ENCODE data around the gene RPL3. TPM values are rescaled to one million over a fixed set of nuclear protein-coding genes. Genes with fewer than 3 reads are reported as not detected.

The RPL3 gene
- total RNA-seq, 1 experiment from 2014 or later, result 2,830 TPM

GRCh38 chr22:39345231-39345630, 25.8 kb upstream of the RPL3 start:
- peaks cover 8 to 23% of the 10 kb centered on the region in 2 experiments for H3K4me1 Mint-ChIP-seq
- H3K4me3 Mint-ChIP-seq, result no peak overlapping the region

More at GRCh38 chr22:39345231-39345630, 25.8 kb upstream of the RPL3 start:
- Mint-ChIP-seq H3K27ac (no peak overlapping the region), H3K36me3 (ENCODE audit: insufficient read depth in 1 of 3, low read depth in 3 of 3) (no peaks in the 10 kb centered on the region; a peak in 1 of 7 replicates), H3K27me3 (ENCODE audit: low read depth) (peaks cover 21% of the 10 kb centered on the region), H3K9me3 (peaks cover 0 to 3% of the 10 kb centered on the region in 2 experiments; a peak in 2 of 5 replicates)
- Histone ChIP-seq H3K79me2 (ENCODE audit: insufficient read depth, low read length) (no peaks in the 10 kb centered on the region), H3K56ac (ENCODE audit: insufficient read length, low read depth, low read length) (no peak overlapping the region), H3K4me2 (ENCODE audit: insufficient read depth, insufficient read length, low read length) (no peak overlapping the region), H3K4ac (ENCODE audit: low read depth, low read length) (no peak overlapping the region), H3K79me1 (ENCODE audit: insufficient read depth, low read depth, low read length, poor library complexity, severe bottlenecking) (no peaks in the 10 kb centered on the region), H4K8ac (replicated peaks; ENCODE audit: insufficient read length, low read depth, low read length) (no peak overlapping the region), H3K23ac (ENCODE audit: insufficient read length, low read depth, low read length) (no peak overlapping the region), H3K27me3 (ENCODE audit: insufficient read depth, low read length) (no peaks in the 10 kb centered on the region), H3K9me3 (ENCODE audit: control insufficient read depth, low read depth, low read length) (no peaks in the 10 kb centered on the region), H3K4me1 (ENCODE audit: insufficient read depth, low read length) (peaks cover 3% of the 10 kb centered on the region; the same call in 1 of the 2 replicates), H3K18ac (ENCODE audit: insufficient read length, low read depth, low read length) (no peak overlapping the region), H4K91ac (ENCODE audit: insufficient read length, low read depth, low read length) (no peak overlapping the region), H3K14ac (ENCODE audit: insufficient read depth, low read length) (no peak overlapping the region), H2BK5ac (ENCODE audit: insufficient read length, low read length) (no peak overlapping the region), H3K23me2 (ENCODE audit: insufficient read length, low read depth, low read length, poor library complexity, severe bottlenecking) (peaks cover 6% of the 10 kb centered on the region), H2AK5ac (ENCODE audit: insufficient read length, low read length) (no peak overlapping the region), H2AFZ (ENCODE audit: low read length) (no peak overlapping the region), H4K20me1 (ENCODE audit: control insufficient read depth, insufficient read depth, insufficient read length) (no peaks in the 10 kb centered on the region), H3T11ph (ENCODE audit: low read length) (no peak overlapping the region), H2BK15ac (ENCODE audit: low read depth, low read length) (no peak overlapping the region), H2BK120ac (ENCODE audit: low read depth, low read length, poor library complexity, severe bottlenecking) (no peak overlapping the region), H3K27ac (ENCODE audit: insufficient read length, low read depth, low read length) (no peak overlapping the region), H2BK12ac (ENCODE audit: insufficient read length, low read depth, low read length) (no peak overlapping the region), H2BK20ac (ENCODE audit: low read depth, low read length, poor library complexity, severe bottlenecking) (no peak overlapping the region), H3K9ac (ENCODE audit: extremely low read depth, insufficient read length, low read length) (no peak overlapping the region), H4K5ac (ENCODE audit: insufficient read length, low read depth, low read length) (no peak overlapping the region)
- WGBS (ENCODE audit: extremely low coverage, insufficient read length, low lambda C conversion rate), result no CpG with 5 or more reads among the region's 4 CpGs
- no peak for TF ChIP-seq CTCF (conservative IDR thresholded peaks at IDR 0.05)
- no peak for DNase-seq
